B cell (primary cell): ENCODE measurements around the gene TMEM256. TPM values are rescaled to one million over a fixed set of nuclear protein-coding genes. Genes with fewer than 3 reads are reported as not detected.

Experiments used
- ATAC-seq: fragments of 200-7000 bp; cut with Tn5 transposase; one replicate; pipeline ENCODE4 v1.10.0; 2021; ENCODE audit warnings: low read depth, mild to moderate bottlenecking, moderate number of reproducible peaks, moderate library complexity
- CTCF ChIA-PET: fragments of 350-600 bp; sonication (Branson Sonifier 250); formaldehyde crosslinking; loops from one replicate; lab custom pipeline; 2021; ENCODE audit warnings: antibody characterized with exemption, inconsistent platforms; lab: Charles Lee
- POLR2A ChIA-PET: fragments of 350-600 bp; sonication (Branson Sonifier 250); formaldehyde crosslinking; loops from one replicate; lab custom pipeline; 2021; ENCODE audit warnings: antibody characterized with exemption; lab: Charles Lee
- DNase-seq: peaks from one replicate; pipeline ENCODE4 v3.0.0; 2013
- H2AFZ ChIP-seq: 2 replicates; pipeline ENCODE4 v1.6.1; 2012; ENCODE audit warnings: mild to moderate bottlenecking, low read depth, low read length; ENCODE audit not compliant: insufficient read depth, poor library complexity, severe bottlenecking
- H3K27ac ChIP-seq, 2 donors: 1 replicate in 1 of 2; 2 replicates in 1 of 2; pipeline ENCODE4 v1.5.1; 2012 to 2013; ENCODE audit warnings: low read length in 2 of 2, mild to moderate bottlenecking in 2 of 2, moderate library complexity in 1 of 2
- H3K27me3 ChIP-seq, 4 experiments: fragments of 200-600 bp in 1 of 4; sonication (generic) in 1 of 4; replicated peaks in 1 of 4; 1 replicate in 2 of 4; 2 replicates in 2 of 4; pipeline versions ENCODE4 v1.6.1 to v1.7.0; 2013 to 2016; ENCODE audit warnings: low read length in 3 of 4, mild to moderate bottlenecking in 2 of 4, mixed read lengths in 1 of 4, moderate library complexity in 1 of 4; ENCODE audit not compliant: insufficient read depth in 4 of 4, control insufficient read depth in 3 of 4; ENCODE audit errors: control extremely low read depth in 1 of 4
- H3K36me3 ChIP-seq, 2 experiments: replicated peaks in 1 of 2; 1 replicate in 1 of 2; 2 replicates in 1 of 2; pipeline versions ENCODE4 v1.6.1 to v1.7.1; 2013; ENCODE audit warnings: low read length in 1 of 2; ENCODE audit not compliant: insufficient read depth in 2 of 2, control insufficient read depth in 1 of 2; ENCODE audit errors: control extremely low read depth in 1 of 2, extremely low read depth in 1 of 2
- H3K4me1 ChIP-seq, 2 donors: fragments of 200-600 bp in 1 of 2; sonication (generic) in 1 of 2; 1 replicate in 1 of 2; 2 replicates in 1 of 2; pipeline versions ENCODE4 v1.5.1 to v1.6.1; 2013 to 2017; ENCODE audit warnings: low read length in 2 of 2; ENCODE audit not compliant: control insufficient read depth in 2 of 2, insufficient read depth in 2 of 2
- H3K4me2 ChIP-seq: replicated peaks from 2 replicates; pipeline ENCODE3; 2012; ENCODE audit warnings: mild to moderate bottlenecking, low read depth, low read length; ENCODE audit not compliant: poor library complexity, severe bottlenecking
- H3K4me3 ChIP-seq, 5 experiments: fragments of 200-600 bp in 1 of 5; sonication (generic) in 1 of 5; 1 replicate in 3 of 5; 2 replicates in 2 of 5; pipeline versions ENCODE4 v1.5.1 to v1.7.0; 2011 to 2016; ENCODE audit warnings: low read length in 4 of 5, mild to moderate bottlenecking in 4 of 5, low read depth in 2 of 5, control low read depth in 1 of 5, moderate library complexity in 1 of 5; ENCODE audit not compliant: insufficient read depth in 1 of 5; ENCODE audit errors: control extremely low read depth in 1 of 5, extremely low read depth in 1 of 5
- H3K79me2 ChIP-seq: fragments of 200-600 bp; sonication (generic); one replicate; pipeline ENCODE4 v1.6.0; 2016; ENCODE audit warnings: low read length; ENCODE audit not compliant: control insufficient read depth, insufficient read depth
- H3K9ac ChIP-seq: fragments of 200-600 bp; sonication (generic); 2 replicates; pipeline ENCODE4 v1.6.1; 2017; ENCODE audit warnings: mild to moderate bottlenecking, low read length, moderate library complexity
- H3K9me3 ChIP-seq, 3 donors: one replicate each; pipeline versions ENCODE4 v1.6.1 to v1.7.1; 2013; ENCODE audit warnings: low read length in 2 of 3; ENCODE audit not compliant: control insufficient read depth in 2 of 3, insufficient read depth in 1 of 3; ENCODE audit errors: control extremely low read depth in 1 of 3
- H4K20me1 ChIP-seq: 2 replicates; pipeline ENCODE4 v1.6.0; 2012; ENCODE audit warnings: mild to moderate bottlenecking, low read length; ENCODE audit not compliant: insufficient read depth, control insufficient read depth, poor library complexity, severe bottlenecking
- H3K27ac Mint-ChIP-seq: one replicate; pipeline ENCODE4 v1.8.0; 2021; ENCODE audit warnings: mixed read lengths
- H3K27me3 Mint-ChIP-seq: one replicate; pipeline ENCODE4 v1.8.0; 2021; ENCODE audit warnings: mixed read lengths
- H3K4me1 Mint-ChIP-seq: one replicate; pipeline ENCODE4 v1.8.0; 2021; ENCODE audit warnings: mixed read lengths
- H3K4me3 Mint-ChIP-seq: one replicate; pipeline ENCODE4 v1.8.0; 2021; ENCODE audit warnings: mixed read lengths
- H3K9me3 Mint-ChIP-seq: one replicate; pipeline ENCODE4 v1.8.0; 2022; ENCODE audit warnings: mixed read lengths; ENCODE audit not compliant: insufficient read depth
- CTCF ChIP-seq: fragments of 200-600 bp; IDR thresholded peaks from one replicate; pipeline ENCODE4 v1.8.0; 2022; ENCODE audit warnings: antibody characterized with exemption, mild to moderate bottlenecking
- EZH2 ChIP-seq: IDR thresholded peaks from 2 replicates; pipeline ENCODE4 v1.6.1; 2012; ENCODE audit warnings: borderline replicate concordance, low read depth, mild to moderate bottlenecking, moderate library complexity, low read length; ENCODE audit not compliant: insufficient read depth, poor library complexity, severe bottlenecking
- whole genome bisulfite sequencing: methylation state at CpG from one replicate; pipeline ENCODE4 v1.1.5; 2013; ENCODE audit warnings: missing lambda C conversion rate; ENCODE audit not compliant: insufficient coverage; 5-methylcytosine and 5-hydroxymethylcytosine counted together
- intact Hi-C: fragments of 100-400 bp; cut with micrococcal nuclease; formaldehyde crosslinking; loops from one replicate; pipeline ENCODE4 v1.10.0; 2022
- polyA plus RNA-seq: library from polyadenylated mRNA; depleted of rRNA; stranded (reverse); fragments of >200 nt; gene quantifications from 2 replicates; pipeline ENCODE4 v1.2.3, GENCODE V29; 2012
- total RNA-seq, 2 donors: library from RNA; stranded (reverse); fragments of 120-200 nt in 1 of 2; gene quantifications; 1 replicate in 1 of 2; 2 replicates in 1 of 2; pipeline versions ENCODE4 v1.2.3 to v1.2.4, GENCODE V29; 2013 to 2022

Gene TMEM256
- total and polyA plus RNA-seq, 2 donors (not counting 1 experiment from before 2014, with no cell fraction given): 65.4 to 67.8 TPM

DNA sequence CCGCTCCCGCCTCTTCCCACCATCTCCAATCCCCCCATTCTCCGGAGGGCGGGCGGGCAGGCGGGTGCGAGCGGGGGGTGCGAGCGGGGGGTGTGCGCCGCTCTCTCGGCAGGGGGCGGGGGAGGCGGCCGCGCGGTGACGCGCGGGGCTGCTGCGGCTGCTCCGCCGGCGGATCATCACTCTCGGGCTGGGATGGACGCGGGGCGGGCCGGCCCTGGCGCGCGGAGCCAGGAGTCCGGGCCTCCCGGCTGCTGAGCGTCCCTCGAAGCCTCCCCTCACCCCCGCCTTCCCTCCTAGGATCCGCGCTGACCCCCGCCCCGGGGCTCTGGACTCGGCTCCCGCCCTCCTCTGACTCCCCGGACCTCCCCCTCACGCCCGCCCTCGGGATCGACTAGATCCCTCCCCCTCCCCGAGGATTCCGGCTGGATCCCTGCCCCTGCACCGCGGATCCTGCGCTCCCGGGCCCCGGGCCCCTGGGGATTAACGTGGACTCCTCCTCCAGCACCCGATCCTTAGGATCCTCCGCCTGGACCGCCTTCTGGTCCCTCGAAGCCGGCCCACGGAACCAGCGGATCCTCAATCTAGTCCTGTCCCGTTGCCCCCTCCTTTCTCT lies 946 bp upstream of the TMEM256 start:
- Histone ChIP-seq H3K9ac (peak overlapping the region; percentile 76), H3K4me1 (peaks cover 17 to 20% of the 10 kb centered on the region in 2 donors), H3K4me2 (peak overlapping the region; percentile 94), H3K79me2 (peaks cover 6% of the 10 kb centered on the region), H3K4me3 (peak overlapping the region in 4 of 5 experiments; percentile 80 to 95 (median 86)), H3K27ac (no peak overlapping the region), H3K9me3 (peaks cover 0 to 4% (median 0%) of the 10 kb centered on the region in 3 donors), H3K27me3 (peaks cover 0 to 31% (median 4%) of the 10 kb centered on the region in 4 experiments), H2AFZ (peak overlapping the region; percentile 87), H3K36me3 (no peaks in the 10 kb centered on the region), H4K20me1 (no peaks in the 10 kb centered on the region)
- no peak for TF ChIP-seq CTCF
- TF ChIP-seq EZH2: no peak
- peaks cover 24% of the 10 kb centered on the region for H3K27me3 Mint-ChIP-seq
- ATAC-seq (peak; percentile 29), DNase-seq (no peak)
- H3K27ac Mint-ChIP-seq: peak overlapping the region; percentile 94
- ChIA-PET CTCF (interaction anchor here (0.8 to 1.8 kb wide), 6 partner anchors 30 to 75 kb away, joined by 3 to 6 read pairs (median 4); partner anchors contain the start of gene TMEM102), POLR2A (interaction anchor here (0.6 to 2.0 kb wide), 11 partner anchors 20 to 179 kb away, joined by 3 to 17 read pairs (median 7); partner anchors contain the start of genes ACAP1, MPDU1, POLR2A and TMEM102)
- H3K4me3 Mint-ChIP-seq: peak overlapping the region; percentile 98
- H3K9me3 Mint-ChIP-seq: no peaks in the 10 kb centered on the region
- intact Hi-C loops: loop anchor here (1.0 to 5.0 kb wide), 11 partner anchors 11 to 190 kb away; partner anchors contain the start of genes EIF5A, KCTD11, NEURL4 and PLSCR3
- under 1% methylated on average over 57 of the region's 65 CpGs for WGBS
- H3K4me1 Mint-ChIP-seq: peaks cover 23% of the 10 kb centered on the region

- no peak for TF ChIP-seq EZH2
- TF ChIP-seq CTCF: no peak
- peak overlapping the region; percentile 57 to 95 (median 82) for H3K4me3 ChIP-seq
- peaks cover 17 to 18% of the 10 kb centered on the region in 2 donors for H3K4me1 ChIP-seq
- H4K20me1 ChIP-seq: no peaks in the 10 kb centered on the region
- Mint-ChIP-seq H3K27me3 (peaks cover 14% of the 10 kb centered on the region), H3K4me1 (peaks cover 20% of the 10 kb centered on the region), H3K9me3 (no peaks in the 10 kb centered on the region), H3K4me3 (peak overlapping the region; percentile 98), H3K27ac (peak overlapping the region; percentile 94)
- ATAC-seq (no peak), DNase-seq (no peak)
- intact Hi-C loops: loop anchor here (5.0 kb wide), 1 partner anchor 169 kb away; no protein-coding TSS in a partner anchor
- peak overlapping the region; percentile 45 to 59 for H3K27ac ChIP-seq
- H3K79me2 ChIP-seq: peaks cover 6% of the 10 kb centered on the region
- peak overlapping the region; percentile 94 for H3K4me2 ChIP-seq
- H3K36me3 ChIP-seq: no peaks in the 10 kb centered on the region
- peak overlapping the region; percentile 76 for H3K9ac ChIP-seq
- ChIA-PET POLR2A (interaction anchor here (0.6 to 2.0 kb wide), 17 partner anchors 8 to 282 kb away, joined by 3 to 17 read pairs (median 5); partner anchors contain the start of genes ACADVL, ACAP1, DLG4 and MPDU1), CTCF (interaction anchor here (0.5 to 1.8 kb wide), 8 partner anchors 19 to 74 kb away, joined by 3 to 10 read pairs (median 4); partner anchors contain the start of gene TMEM102)
- WGBS: under 1% methylated on average over 10 of the region's 13 CpGs
- peaks cover 0 to 4% (median 0%) of the 10 kb centered on the region in 3 donors for H3K9me3 ChIP-seq
- H3K27me3 ChIP-seq: peaks cover 0 to 22% (median 4%) of the 10 kb centered on the region in 4 experiments
- peak overlapping the region; percentile 87 for H2AFZ ChIP-seq
Measured at GRCh38 chr17:7403727-7403976, 245 bp downstream of the TMEM256 start.
